Measurements from ENCODE around the gene TCERG1L.

Gene TCERG1L

DNA sequence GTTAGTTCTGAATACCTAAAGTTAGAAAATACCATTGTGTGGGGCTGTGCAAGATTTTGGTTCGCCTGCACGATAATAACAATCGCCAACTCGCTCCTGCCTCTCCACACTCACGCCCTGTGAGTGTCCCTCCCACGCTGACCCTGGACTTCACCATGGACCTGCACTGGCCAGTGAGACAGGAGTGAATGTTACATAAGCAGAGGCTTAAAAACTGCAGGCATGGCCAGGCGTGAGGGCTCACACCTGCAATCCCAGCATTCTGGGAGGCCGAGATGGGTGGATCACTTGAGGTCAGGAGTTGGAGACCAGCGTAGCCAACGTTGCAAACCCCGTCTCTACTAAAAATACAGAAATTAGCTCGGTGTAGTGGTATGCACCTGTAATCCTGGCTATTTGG, 68.4 kb downstream of the TCERG1L start:
- WGBS (ENCODE audit: insufficient coverage) = 96% methylated on average over 10 of the region's 12 CpGs

DNA sequence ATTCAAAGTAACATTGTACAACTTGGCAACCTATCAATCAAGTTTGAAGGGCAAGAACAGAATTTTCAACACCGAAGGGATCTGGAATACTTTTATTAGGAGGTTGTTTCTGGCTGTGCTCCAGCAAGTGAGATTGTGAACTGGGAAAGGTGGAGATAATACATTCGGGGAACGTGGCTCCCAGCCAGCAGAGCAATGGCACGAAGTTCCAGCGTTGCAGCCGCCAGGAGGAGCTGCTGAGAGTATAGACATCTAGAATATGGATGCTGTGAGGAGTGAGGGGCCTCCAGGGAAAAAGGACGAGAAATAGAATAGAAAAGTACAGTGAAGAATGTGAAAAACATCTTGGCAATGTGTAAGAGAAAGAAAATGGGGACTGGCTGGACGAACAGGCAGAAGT, 69.5 kb downstream of the TCERG1L start:
- Histone ChIP-seq H3K9me3 (ENCODE audit: control extremely low read depth in 1 of 5, control insufficient read depth in 4 of 5, insufficient read depth in 2 of 5, low read depth in 1 of 5, low read length in 4 of 5) (no peaks in the 10 kb centered on the region), H3K4me3 (ENCODE audit: control insufficient read depth in 1 of 7, extremely low read depth in 1 of 7, insufficient read depth in 4 of 7, low read depth in 2 of 7, low read length in 6 of 7) (no peak overlapping the region), H3K4me1 (ENCODE audit: control extremely low read depth in 1 of 4, control insufficient read depth in 4 of 4, insufficient read depth in 4 of 4, low read length in 3 of 4) (no peaks in the 10 kb centered on the region), H3K36me3 (ENCODE audit: control insufficient read depth in 4 of 4, insufficient read depth in 4 of 4, low read length in 3 of 4) (no peaks in the 10 kb centered on the region), H3K27ac (ENCODE audit: insufficient read depth in 1 of 2, low read depth in 1 of 2, low read length in 2 of 2, poor library complexity in 1 of 2, severe bottlenecking in 2 of 2) (no peak overlapping the region), H3K27me3 (replicated peaks in 2 of 5; ENCODE audit: control insufficient read depth in 4 of 5, insufficient read depth in 5 of 5, low read length in 4 of 5) (peaks cover 0 to 32% (median 0%) of the 10 kb centered on the region in 5 experiments)
- 31% methylated on average over 8 of the region's 8 CpGs for WGBS (ENCODE audit: insufficient coverage)
- ChIA-PET CTCF (interaction anchor here (1.6 kb wide), 1 partner anchor 10 kb away, joined by 3 read pairs; no protein-coding TSS in a partner anchor), POLR2A (no interaction called here)
- DNase-seq = peak; percentile 9 to 28 (median 16)

More for the DNA sequence above, 68.4 kb downstream of the TCERG1L start:
- Histone ChIP-seq H3K9me3 (ENCODE audit: control extremely low read depth in 1 of 5, control insufficient read depth in 4 of 5, insufficient read depth in 2 of 5, low read depth in 1 of 5, low read length in 4 of 5) (no peaks in the 10 kb centered on the region), H3K27ac (ENCODE audit: insufficient read depth in 1 of 2, low read depth in 1 of 2, low read length in 2 of 2, poor library complexity in 1 of 2, severe bottlenecking in 2 of 2) (no peak overlapping the region), H3K36me3 (ENCODE audit: control insufficient read depth in 4 of 4, insufficient read depth in 4 of 4, low read length in 3 of 4) (no peaks in the 10 kb centered on the region), H3K27me3 (replicated peaks in 2 of 5; ENCODE audit: control insufficient read depth in 4 of 5, insufficient read depth in 5 of 5, low read length in 4 of 5) (peaks cover 0 to 29% (median 0%) of the 10 kb centered on the region in 5 experiments), H3K4me1 (ENCODE audit: control extremely low read depth in 1 of 4, control insufficient read depth in 4 of 4, insufficient read depth in 4 of 4, low read length in 3 of 4) (no peaks in the 10 kb centered on the region), H3K4me3 (ENCODE audit: control insufficient read depth in 1 of 7, extremely low read depth in 1 of 7, insufficient read depth in 4 of 7, low read depth in 2 of 7, low read length in 6 of 7) (no peak overlapping the region)
- POLR2A ChIA-PET = no interaction called here
- DNase-seq = no peak
- CTCF ChIA-PET = interaction anchor here (0.6 kb wide), 1 partner anchor 748 kb away, joined by 4 read pairs; no protein-coding TSS in a partner anchor

DNA sequence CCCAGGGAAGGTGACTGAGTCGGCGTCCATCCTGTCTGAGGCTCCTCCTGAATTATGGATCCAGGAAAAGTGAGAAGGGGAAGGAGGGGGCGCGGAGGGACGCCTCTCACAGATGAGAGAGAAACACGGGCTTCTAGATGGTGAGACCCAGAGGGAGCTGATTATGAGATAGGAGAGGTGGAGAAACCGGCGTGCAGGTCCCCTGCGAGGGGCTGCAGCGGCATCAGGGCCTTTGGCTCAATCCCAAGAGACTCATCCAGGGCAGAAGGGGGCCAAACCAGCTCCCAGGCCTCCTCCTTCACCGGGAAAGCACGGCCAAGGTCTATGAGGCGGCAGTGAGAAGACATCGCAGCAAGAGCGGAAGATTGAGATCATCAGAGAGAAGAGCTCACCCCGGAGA, 70.8 kb downstream of the TCERG1L start:
- H3K4me3 ChIP-seq (ENCODE audit: control insufficient read depth in 1 of 7, extremely low read depth in 1 of 7, insufficient read depth in 4 of 7, low read depth in 2 of 7, low read length in 6 of 7) = no peak overlapping the region
- H3K4me1 ChIP-seq (ENCODE audit: control extremely low read depth in 1 of 4, control insufficient read depth in 4 of 4, insufficient read depth in 4 of 4, low read length in 3 of 4) = no peaks in the 10 kb centered on the region
- no peaks in the 10 kb centered on the region for H3K9me3 ChIP-seq (ENCODE audit: control extremely low read depth in 1 of 5, control insufficient read depth in 4 of 5, insufficient read depth in 2 of 5, low read depth in 1 of 5, low read length in 4 of 5)
- WGBS (ENCODE audit: insufficient coverage) = 93% methylated on average over 16 of the region's 16 CpGs
- H3K27ac ChIP-seq (ENCODE audit: insufficient read depth in 1 of 2, low read depth in 1 of 2, low read length in 2 of 2, poor library complexity in 1 of 2, severe bottlenecking in 2 of 2) = no peak overlapping the region
- DNase-seq = no peak
- POLR2A ChIA-PET = no interaction called here
- CTCF ChIA-PET = interaction anchor here (1.6 kb wide), 1 partner anchor 11 kb away, joined by 3 read pairs; no protein-coding TSS in a partner anchor
- H3K27me3 ChIP-seq (replicated peaks in 2 of 5; ENCODE audit: control insufficient read depth in 4 of 5, insufficient read depth in 5 of 5, low read length in 4 of 5) = peaks cover 0 to 32% (median 0%) of the 10 kb centered on the region in 5 experiments
- no peaks in the 10 kb centered on the region for H3K36me3 ChIP-seq (ENCODE audit: control insufficient read depth in 4 of 4, insufficient read depth in 4 of 4, low read length in 3 of 4)

DNA sequence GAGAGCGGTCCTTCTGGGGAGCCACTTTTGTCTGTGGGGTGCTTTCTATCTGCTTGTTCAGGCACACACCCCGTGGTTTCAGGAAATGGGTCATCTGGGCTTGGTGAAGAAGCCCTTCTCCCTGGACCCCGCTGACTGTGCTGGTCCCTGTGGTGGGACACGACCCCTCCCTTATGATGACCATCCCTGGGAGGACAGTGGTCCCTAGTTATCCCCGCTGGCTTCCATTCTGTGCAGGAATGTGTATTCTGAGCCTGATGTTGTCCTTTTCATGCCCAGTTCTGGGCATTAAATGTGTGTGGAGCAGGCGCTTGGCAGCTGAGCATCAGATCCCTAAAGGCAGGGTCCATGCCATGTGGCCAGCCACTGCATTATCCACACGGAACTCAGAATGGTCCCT, 71.6 kb downstream of the TCERG1L start:
- H3K9me3 ChIP-seq (ENCODE audit: control extremely low read depth in 1 of 5, control insufficient read depth in 4 of 5, insufficient read depth in 2 of 5, low read depth in 1 of 5, low read length in 4 of 5) = peaks cover 0 to 2% (median 0%) of the 10 kb centered on the region in 5 experiments
- no peak overlapping the region for H3K4me3 ChIP-seq (ENCODE audit: control insufficient read depth in 1 of 7, extremely low read depth in 1 of 7, insufficient read depth in 4 of 7, low read depth in 2 of 7, low read length in 6 of 7)
- H3K36me3 ChIP-seq (ENCODE audit: control insufficient read depth in 4 of 4, insufficient read depth in 4 of 4, low read length in 3 of 4) = no peaks in the 10 kb centered on the region
- ChIA-PET POLR2A (no interaction called here), CTCF (no interaction called here)
- peaks cover 0 to 32% (median 0%) of the 10 kb centered on the region in 5 experiments for H3K27me3 ChIP-seq (replicated peaks in 2 of 5; ENCODE audit: control insufficient read depth in 4 of 5, insufficient read depth in 5 of 5, low read length in 4 of 5)
- no peak for DNase-seq
- WGBS (ENCODE audit: insufficient coverage) = 89% methylated on average over 7 of the region's 7 CpGs
- no peak overlapping the region for H3K27ac ChIP-seq (ENCODE audit: insufficient read depth in 1 of 2, low read depth in 1 of 2, low read length in 2 of 2, poor library complexity in 1 of 2, severe bottlenecking in 2 of 2)
- no peaks in the 10 kb centered on the region for H3K4me1 ChIP-seq (ENCODE audit: control extremely low read depth in 1 of 4, control insufficient read depth in 4 of 4, insufficient read depth in 4 of 4, low read length in 3 of 4)

DNA sequence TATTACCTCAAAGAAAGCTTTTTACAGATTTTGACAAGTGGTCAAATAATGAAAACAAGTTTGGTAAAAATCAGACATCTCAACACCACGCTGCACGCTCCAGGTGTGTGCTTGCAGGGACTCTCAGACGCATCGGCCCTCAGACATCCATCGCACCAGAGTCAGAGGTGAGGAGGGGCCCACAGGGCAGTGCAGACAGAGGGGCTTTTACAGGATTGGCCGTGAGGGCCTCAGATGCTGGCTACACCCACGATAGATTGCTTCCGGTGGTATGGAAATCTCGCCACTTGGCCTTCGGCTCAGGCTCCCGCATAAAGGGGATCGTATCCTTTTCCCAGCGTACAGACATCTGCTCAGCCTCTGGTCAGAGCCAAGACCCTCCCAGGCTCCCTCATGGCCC, 72.1 kb downstream of the TCERG1L start:
- Histone ChIP-seq H3K4me1 (ENCODE audit: control extremely low read depth in 1 of 4, control insufficient read depth in 4 of 4, insufficient read depth in 4 of 4, low read length in 3 of 4) (no peaks in the 10 kb centered on the region), H3K9me3 (ENCODE audit: control extremely low read depth in 1 of 5, control insufficient read depth in 4 of 5, insufficient read depth in 2 of 5, low read depth in 1 of 5, low read length in 4 of 5) (peaks cover 0 to 2% (median 0%) of the 10 kb centered on the region in 5 experiments), H3K27me3 (replicated peaks in 2 of 5; ENCODE audit: control insufficient read depth in 4 of 5, insufficient read depth in 5 of 5, low read length in 4 of 5) (peaks cover 0 to 32% (median 0%) of the 10 kb centered on the region in 5 experiments), H3K36me3 (ENCODE audit: control insufficient read depth in 4 of 4, insufficient read depth in 4 of 4, low read length in 3 of 4) (no peaks in the 10 kb centered on the region), H3K4me3 (ENCODE audit: control insufficient read depth in 1 of 7, extremely low read depth in 1 of 7, insufficient read depth in 4 of 7, low read depth in 2 of 7, low read length in 6 of 7) (no peak overlapping the region), H3K27ac (ENCODE audit: insufficient read depth in 1 of 2, low read depth in 1 of 2, low read length in 2 of 2, poor library complexity in 1 of 2, severe bottlenecking in 2 of 2) (no peak overlapping the region)
- DNase-seq = no peak
- CTCF ChIA-PET = no interaction called here
- 80% methylated on average over 12 of the region's 13 CpGs for WGBS (ENCODE audit: insufficient coverage)
- POLR2A ChIA-PET = no interaction called here

DNA sequence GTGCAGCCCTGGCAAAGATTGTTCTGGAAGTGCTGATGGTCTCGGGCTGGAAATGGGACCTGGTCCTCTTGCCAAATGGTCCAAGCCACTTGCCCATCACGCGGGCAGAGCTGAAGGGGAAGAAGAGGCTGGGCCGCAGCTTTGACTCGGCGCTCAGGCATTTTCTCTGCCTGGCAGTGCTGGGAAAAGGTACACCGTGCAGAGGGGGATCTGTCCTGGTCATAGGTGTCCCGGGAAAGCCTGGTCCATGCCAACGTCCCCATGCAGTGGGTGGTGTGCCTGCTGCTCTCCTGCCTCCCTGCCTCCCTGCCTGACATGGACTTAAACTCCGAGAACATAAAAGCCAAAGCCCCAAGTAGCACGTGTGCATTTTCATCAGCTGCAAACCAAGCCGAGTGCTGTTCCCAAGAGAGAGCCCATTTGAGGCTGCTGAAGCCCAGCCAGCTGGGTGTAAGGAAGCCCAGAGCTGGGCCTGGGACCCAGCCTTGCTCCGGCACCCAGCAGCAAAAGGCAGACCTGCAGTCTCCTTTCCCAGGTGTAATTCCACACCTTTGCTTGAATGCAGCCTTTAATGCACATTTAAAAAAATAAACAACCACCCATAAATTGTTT, 72.7 kb downstream of the TCERG1L start:
- no peaks in the 10 kb centered on the region for H3K4me1 ChIP-seq (ENCODE audit: control extremely low read depth in 1 of 4, control insufficient read depth in 4 of 4, insufficient read depth in 4 of 4, low read length in 3 of 4)
- no peaks in the 10 kb centered on the region for H3K36me3 ChIP-seq (ENCODE audit: control insufficient read depth in 4 of 4, insufficient read depth in 4 of 4, low read length in 3 of 4)
- H3K27ac ChIP-seq (ENCODE audit: insufficient read depth in 1 of 2, low read depth in 1 of 2, low read length in 2 of 2, poor library complexity in 1 of 2, severe bottlenecking in 2 of 2) = no peak overlapping the region
- H3K4me3 ChIP-seq (ENCODE audit: control insufficient read depth in 1 of 7, extremely low read depth in 1 of 7, insufficient read depth in 4 of 7, low read depth in 2 of 7, low read length in 6 of 7) = no peak overlapping the region
- ChIA-PET POLR2A (no interaction called here), CTCF (no interaction called here)
- 90% methylated on average over 13 of the region's 13 CpGs for WGBS (ENCODE audit: insufficient coverage)
- H3K27me3 ChIP-seq (replicated peaks in 2 of 5; ENCODE audit: control insufficient read depth in 4 of 5, insufficient read depth in 5 of 5, low read length in 4 of 5) = peaks cover 0 to 31% (median 0%) of the 10 kb centered on the region in 5 experiments
- H3K9me3 ChIP-seq (ENCODE audit: control extremely low read depth in 1 of 5, control insufficient read depth in 4 of 5, insufficient read depth in 2 of 5, low read depth in 1 of 5, low read length in 4 of 5) = peaks cover 0 to 3% (median under 1%) of the 10 kb centered on the region in 5 experiments
- DNase-seq = no peak

DNA sequence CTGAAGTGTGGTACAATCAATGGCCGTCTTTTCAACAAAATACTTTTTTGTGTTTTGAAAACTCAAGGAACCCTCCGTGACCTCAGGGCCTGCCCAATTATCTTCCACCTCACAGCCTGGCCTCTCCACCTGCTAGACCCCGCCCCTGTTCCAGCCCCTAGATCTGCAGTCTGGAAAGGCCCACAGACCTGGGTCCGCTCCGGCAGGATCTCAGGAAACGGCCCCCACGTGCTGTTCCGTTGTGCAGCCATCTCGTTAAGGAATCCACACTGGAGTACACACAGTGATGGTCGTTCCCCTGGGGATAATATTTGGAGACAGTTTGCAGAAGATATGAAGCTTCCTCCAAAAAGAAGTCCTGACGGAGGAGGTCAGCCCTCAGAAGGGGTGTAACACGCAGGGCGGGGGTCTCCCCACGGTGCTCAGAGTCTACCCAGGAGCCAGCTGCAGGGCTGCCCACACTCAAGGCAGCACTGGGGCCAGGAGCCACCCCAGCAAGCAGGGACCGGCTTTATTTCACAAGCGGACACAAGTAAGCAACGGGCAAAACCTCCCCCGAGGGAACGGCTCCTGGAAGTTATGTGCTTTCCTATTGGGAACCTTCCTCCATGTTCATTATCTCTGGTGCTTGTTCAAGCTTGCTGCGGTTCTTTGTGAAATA, 73.4 kb downstream of the TCERG1L start:
- Histone ChIP-seq H3K9me3 (ENCODE audit: control extremely low read depth in 1 of 5, control insufficient read depth in 4 of 5, insufficient read depth in 2 of 5, low read depth in 1 of 5, low read length in 4 of 5) (peaks cover 0 to 3% (median 2%) of the 10 kb centered on the region in 5 experiments), H3K36me3 (ENCODE audit: control insufficient read depth in 4 of 4, insufficient read depth in 4 of 4, low read length in 3 of 4) (no peaks in the 10 kb centered on the region), H3K4me3 (ENCODE audit: control insufficient read depth in 1 of 7, extremely low read depth in 1 of 7, insufficient read depth in 4 of 7, low read depth in 2 of 7, low read length in 6 of 7) (no peak overlapping the region), H3K4me1 (ENCODE audit: control extremely low read depth in 1 of 4, control insufficient read depth in 4 of 4, insufficient read depth in 4 of 4, low read length in 3 of 4) (no peaks in the 10 kb centered on the region), H3K27ac (ENCODE audit: insufficient read depth in 1 of 2, low read depth in 1 of 2, low read length in 2 of 2, poor library complexity in 1 of 2, severe bottlenecking in 2 of 2) (no peak overlapping the region), H3K27me3 (replicated peaks in 2 of 5; ENCODE audit: control insufficient read depth in 4 of 5, insufficient read depth in 5 of 5, low read length in 4 of 5) (peaks cover 0 to 29% (median 0%) of the 10 kb centered on the region in 5 experiments)
- POLR2A ChIA-PET = no interaction called here
- CTCF ChIA-PET = no interaction called here
- WGBS (ENCODE audit: insufficient coverage) = 91% methylated on average over 20 of the region's 20 CpGs
- DNase-seq = no peak
